SIG-M5 (cell line): ENCODE data around the gene NOG.

Experiments used
- DNase-seq: peaks from one replicate; lab custom pipeline; 2025; lab: John Stamatoyannopoulos, UW

The NOG gene

GRCh38 chr17:56593646-56594319, at the start of gene NOG:
NOG (plus strand) TSS chr17:56593699; CDS start chr17:56594224, 525 bp downstream.
- no peak for DNase-seq

- DNase-seq, result no peak
Observed at GRCh38 chr17:56545106-56545505, 48.4 kb upstream of the NOG start.

- no peak for DNase-seq
Observed at GRCh38 chr17:56545930-56546329, 47.6 kb upstream of the NOG start.

DNA sequence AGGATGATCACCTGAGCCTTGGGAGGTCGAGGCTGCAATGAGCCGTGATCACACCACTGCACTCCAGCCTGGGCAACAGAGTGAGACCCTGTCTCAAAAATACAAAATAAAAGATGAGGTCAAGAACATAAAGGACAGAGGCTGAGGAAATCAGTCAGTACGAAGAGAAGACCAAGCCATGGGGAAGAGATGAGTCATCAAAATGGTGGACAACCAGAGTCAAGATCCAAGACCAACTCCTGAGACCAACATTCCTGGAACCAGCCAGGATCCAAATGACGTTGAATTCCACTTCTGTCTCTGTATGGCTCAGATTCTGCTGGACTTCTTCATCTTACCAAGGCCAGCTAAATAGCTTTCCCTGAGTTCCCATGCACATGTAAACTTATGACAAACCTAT, 44.8 kb upstream of the NOG start:
- DNase-seq, result no peak

DNA sequence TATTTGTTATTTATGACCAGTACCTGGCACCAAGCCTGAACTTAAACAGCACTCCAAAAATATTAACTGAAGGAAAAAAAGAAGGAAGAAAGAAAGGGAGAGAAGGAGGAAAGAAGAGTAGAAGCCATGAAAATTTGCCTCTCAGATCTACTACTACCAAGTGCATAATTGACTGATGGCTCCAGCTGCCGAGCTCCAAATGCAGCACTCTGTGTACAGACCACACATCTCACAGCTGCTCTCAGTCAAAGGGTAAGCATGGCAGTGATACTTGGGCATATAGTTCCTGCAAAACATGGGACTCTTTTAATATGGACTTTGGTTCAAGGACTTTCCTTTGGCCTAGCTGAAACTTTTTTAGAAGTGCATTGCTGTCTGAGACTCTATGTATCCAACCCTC, 44.0 kb upstream of the NOG start:
- DNase-seq, result no peak

GRCh38 chr17:56557682-56558081, 35.8 kb upstream of the NOG start:
- DNase-seq, result no peak

DNA sequence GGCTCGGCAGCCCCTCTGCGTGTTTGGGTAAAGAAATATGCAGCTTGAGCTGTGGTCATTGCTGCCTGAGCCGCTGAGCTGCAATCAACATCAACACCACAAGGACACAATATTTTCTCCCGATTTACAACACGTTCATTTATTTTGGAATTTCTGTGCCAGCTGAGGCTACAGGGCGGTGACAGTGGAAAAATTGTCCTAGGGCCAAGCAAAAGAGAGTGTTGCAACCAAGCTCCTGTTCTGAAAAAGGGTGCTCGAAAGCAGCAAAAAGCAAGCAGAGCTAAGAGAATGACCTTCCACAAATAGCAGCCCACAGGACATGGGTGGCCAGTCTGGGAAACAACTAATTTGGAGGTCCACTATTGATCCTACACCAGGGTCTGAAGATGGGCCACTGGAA, 35.4 kb upstream of the NOG start:
- no peak for DNase-seq

- DNase-seq, result no peak
Observed at GRCh38 chr17:56570199-56570598, 23.3 kb upstream of the NOG start.

DNA sequence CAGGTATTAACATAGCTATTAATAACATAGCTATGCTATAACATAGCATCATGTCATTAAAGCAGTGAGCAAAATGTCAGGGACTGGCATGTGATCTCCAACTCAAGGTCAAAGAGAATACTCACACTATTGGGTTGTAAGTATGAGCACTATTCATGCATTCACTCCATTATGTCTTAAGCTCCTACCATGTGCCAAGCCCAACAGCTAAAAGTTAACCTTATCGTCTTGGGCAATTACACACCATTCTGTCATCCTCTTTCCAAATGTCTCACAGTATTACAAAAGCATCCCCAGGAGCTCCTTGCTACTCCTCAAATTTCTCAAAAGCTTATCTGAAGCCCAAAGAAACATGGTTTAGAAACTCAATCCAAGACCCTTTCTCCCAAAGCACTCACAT, 22.0 kb upstream of the NOG start:
- DNase-seq, result no peak

GRCh38 chr17:56577190-56577842, 16.2 kb upstream of the NOG start:
- DNase-seq, result no peak

GRCh38 chr17:56577843-56578204, 15.7 kb upstream of the NOG start:
- DNase-seq, result no peak

GRCh38 chr17:56581635-56582627, 11.6 kb upstream of the NOG start:
- no peak for DNase-seq

GRCh38 chr17:56583772-56584171, 9.7 kb upstream of the NOG start:
- DNase-seq, result no peak

GRCh38 chr17:56587298-56587697, 6.2 kb upstream of the NOG start:
- no peak for DNase-seq

- DNase-seq, result no peak
Observed at GRCh38 chr17:56592487-56593085, 913 bp upstream of the NOG start.

DNA sequence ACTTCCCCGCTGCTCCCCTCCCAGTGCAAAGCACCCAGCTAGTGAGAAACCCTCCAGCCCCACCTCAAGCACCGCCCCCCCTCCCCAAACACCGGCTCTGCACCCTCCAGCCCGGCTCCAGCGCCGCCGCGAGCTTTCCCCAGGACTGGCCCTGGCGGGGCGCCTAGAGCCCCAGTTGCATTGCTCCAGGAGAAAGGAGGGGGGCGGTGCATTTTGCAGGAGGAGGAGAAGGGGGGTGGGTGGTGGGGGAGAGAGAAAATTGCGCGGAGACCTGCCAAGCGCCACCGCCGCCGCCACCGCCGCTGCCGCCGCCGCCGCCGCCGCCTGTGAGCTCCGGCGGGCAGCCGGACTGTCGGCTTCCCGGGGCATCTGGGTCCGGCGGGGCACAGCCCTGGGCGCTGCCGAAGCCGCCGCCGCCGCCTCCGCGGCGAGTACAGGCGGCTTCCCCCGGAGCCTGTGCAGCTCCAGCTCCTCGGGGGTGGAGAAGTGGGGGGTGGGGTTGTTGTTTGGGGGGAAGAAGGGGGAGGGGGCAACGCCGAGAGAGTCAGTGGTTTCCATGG, 333 bp upstream of the NOG start:
- DNase-seq, result no peak

- DNase-seq, result no peak
Observed at GRCh38 chr17:56594320-56595107, 1.0 kb downstream of the NOG start.

DNA sequence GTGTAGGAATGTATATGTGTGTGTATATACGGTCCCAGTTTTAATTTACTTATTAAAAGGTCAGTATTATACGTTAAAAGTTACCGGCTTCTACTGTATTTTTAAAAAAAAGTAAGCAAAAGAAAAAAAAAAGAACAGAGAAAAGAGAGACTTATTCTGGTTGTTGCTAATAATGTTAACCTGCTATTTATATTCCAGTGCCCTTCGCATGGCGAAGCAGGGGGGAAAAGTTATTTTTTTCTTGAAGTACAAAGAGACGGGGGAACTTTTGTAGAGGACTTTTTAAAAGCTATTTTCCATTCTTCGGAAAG, 1.6 kb downstream of the NOG start:
- DNase-seq, result no peak

DNA sequence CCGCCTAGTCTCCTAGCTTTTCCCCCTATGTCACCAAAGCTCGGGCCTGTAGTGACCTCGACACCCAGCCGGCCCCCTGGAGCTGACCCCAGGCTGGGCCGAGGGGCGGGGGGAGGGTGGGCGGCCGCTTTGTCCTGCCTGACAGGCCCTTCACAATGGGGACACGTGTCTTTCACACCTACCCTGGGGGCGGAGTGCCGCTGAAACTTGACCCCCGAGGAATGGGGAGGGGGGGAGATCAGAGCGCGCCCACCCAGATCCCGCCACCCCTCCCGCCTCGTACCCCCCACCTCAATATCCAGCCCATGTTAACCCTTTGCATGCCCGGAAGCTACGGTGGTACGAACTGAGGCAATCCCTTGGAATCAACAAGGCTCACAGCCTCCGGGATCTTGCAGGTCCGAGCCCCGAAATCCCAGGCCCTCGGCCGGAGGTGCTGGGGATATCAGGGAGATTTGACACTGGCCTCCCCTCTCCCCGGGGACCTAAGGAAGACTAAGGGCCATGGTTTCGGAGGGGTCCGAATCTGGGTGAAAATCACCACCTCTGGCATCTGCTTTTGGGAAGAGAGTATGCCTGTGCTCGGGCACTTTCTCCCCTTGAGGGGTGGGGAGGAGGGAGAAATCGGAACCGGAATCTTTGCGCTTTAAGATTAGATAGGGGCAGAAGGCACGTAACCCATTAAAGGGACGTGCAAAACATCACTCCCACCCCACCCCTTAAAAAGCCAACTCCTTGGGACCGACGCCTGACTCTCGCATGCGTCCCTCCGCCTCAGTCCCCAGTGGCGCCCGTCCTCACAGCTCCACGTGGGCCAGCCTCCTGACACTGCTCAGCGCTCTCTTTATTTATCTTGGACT, 2.6 kb downstream of the NOG start:
- no peak for DNase-seq

GRCh38 chr17:56596691-56597494, 3.4 kb downstream of the NOG start:
- DNase-seq, result no peak
